Activated T-cell treated with anti-CD3 and anti-CD28 coated beads for 1 hour (primary cell): Measurements from ENCODE around the gene NDOR1.
"Not testable (repeated sequence)": the region's sequence is repeated elsewhere in the genome, so short reads cannot be mapped to it uniquely, and the experiment has no call there.

ENCODE experiments used
- DNase-seq: peaks from one replicate; pipeline ENCODE4 v3.0.0-alpha.2; 2020; ENCODE audit warnings: low read depth

NDOR1 gene

DNA sequence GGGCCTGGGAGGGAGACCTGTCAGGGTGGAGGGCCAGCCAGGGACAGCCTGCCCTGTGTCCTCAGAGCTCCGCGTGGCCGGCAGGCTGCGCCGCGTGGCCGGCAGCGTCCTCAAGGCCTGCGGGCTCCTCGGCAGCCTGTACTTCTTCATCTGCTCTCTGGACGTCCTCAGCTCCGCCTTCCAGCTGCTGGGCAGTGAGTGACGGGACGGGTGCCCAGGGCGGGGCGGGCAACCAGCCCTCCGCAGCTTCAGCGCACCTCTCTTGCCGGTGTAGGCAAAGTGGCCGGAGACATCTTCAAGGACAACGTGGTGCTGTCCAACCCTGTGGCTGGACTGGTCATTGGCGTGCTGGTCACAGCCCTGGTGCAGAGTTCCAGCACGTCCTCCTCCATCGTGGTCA is 27.0 kb downstream of the NDOR1 start:
- DNase-seq: no peak

DNA sequence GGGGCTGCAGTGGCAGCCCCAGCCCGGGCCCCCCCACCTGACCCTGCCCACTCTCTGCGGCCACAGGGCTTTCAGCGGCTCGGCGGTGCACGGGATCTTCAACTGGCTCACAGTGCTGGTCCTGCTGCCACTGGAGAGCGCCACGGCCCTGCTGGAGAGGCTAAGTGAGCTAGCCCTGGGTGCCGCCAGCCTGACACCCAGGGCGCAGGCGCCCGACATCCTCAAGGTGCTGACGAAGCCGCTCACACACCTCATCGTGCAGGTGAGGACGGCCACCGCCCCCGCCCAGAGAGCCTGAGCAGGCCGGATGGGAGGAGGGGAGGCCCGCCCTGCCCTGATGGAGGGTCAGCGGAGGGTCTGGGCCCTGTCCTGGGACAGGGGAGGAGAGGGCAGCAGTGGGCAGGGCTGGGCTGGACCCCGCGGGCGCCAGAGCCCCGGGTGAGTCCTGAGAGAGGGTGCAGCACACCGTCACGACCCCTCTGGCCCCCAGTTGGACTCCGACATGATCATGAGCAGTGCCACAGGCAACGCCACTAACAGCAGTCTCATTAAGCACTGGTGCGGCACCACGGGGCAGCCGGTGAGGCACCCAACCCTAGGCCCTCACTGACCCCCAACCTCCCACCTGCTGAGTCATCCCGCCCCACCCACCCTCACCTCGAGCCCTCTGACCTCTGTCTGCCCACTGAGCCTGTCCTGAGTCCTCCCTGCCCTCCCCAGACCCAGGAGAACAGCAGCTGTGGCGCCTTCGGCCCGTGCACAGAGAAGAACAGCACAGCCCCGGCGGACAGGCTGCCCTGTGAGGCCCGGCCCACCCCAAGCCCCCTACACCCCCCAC is 27.9 kb downstream of the NDOR1 start:
- DNase-seq: no peak

DNA sequence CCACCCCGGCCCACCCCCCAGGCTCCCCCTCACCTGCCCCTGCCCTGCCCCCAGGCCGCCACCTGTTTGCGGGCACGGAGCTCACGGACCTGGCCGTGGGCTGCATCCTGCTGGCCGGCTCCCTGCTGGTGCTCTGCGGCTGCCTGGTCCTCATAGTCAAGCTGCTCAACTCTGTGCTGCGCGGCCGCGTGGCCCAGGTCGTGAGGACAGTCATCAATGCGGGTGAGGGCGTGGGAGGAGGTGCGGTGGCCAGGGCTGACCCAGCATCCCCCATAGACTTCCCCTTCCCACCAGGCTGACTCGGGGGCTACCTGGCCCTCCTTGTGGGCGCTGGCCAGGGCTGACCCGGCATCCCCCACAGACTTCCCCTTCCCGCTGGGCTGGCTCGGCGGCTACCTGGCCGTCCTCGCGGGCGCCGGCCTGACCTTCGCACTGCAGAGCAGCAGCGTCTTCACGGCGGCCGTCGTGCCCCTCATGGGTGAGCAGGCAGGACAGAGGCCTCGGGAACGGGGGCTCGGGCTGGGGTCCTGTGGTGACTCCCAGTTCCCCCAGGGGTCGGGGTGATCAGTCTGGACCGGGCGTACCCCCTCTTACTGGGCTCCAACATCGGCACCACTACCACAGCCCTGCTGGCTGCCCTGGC is 28.7 kb downstream of the NDOR1 start:
- no peak for DNase-seq

DNA sequence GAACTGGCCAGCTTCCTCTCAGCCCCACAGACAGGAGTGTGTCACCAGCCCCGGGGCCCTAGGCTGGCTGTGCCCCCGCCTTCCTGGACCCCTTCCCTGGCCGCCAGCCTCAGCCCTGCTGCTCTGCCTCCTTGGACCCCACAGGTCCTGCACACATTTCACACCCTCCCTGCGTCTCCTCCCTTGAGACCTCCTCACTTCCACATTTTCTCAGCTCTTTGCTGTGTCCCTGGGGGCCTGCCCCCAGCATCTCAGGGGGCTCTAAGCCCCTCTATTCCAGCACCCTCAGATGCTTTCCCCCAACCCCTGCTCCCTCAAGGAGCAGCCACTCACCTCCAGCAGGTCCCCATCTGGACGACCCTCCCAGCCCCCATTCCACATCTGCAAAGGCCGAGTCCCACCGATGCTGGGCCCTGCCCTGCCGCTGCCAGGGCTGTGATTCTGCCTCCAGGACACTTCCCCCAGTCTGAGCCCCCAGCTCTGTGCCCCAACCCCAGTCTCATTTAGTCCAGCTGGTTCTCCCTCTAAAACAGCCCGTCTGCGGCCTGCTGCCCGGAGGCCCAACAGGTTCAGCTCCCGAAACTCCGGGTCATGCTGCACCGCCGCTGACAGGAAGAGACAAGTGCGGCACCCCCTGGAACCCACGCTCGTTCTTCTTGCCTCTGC is 29.4 kb downstream of the NDOR1 start:
- no peak for DNase-seq

DNA sequence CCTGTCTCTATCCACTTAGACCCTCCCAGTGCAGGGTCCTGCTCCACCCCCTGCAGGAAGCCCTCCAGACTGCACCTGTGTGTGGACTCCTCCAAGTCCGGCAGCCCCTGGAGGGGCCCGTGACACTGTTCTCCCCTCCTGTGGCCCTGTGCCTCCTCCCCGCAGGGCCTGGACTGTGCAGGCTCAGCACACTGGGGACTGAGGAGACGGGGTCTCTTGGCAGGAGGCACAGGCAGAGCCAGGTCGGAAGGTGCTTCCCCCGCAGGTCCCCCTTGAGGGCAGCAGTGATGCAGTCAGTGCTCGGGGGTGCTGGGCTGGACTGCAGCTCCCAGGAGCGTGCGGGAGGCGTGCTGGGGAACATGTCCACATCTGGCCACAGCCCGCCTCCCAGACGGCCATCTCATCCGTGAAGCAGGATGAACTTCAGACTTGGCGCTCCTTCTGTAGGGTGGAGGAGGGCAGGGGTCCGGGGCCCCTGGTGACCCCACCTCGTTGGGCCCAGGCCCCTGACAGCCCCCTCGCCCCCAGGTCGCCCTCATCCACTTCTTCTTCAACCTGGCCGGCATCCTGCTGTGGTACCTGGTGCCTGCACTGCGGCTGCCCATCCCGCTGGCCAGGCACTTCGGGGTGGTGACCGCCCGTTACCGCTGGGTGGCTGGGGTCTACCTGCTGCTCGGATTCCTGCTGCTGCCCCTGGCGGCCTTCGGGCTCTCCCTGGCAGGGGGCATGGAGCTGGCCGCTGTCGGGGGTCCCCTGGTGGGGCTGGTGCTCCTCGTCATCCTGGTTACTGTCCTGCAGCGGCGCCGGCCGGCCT is 30.1 kb downstream of the NDOR1 start:
- DNase-seq: no peak

DNA sequence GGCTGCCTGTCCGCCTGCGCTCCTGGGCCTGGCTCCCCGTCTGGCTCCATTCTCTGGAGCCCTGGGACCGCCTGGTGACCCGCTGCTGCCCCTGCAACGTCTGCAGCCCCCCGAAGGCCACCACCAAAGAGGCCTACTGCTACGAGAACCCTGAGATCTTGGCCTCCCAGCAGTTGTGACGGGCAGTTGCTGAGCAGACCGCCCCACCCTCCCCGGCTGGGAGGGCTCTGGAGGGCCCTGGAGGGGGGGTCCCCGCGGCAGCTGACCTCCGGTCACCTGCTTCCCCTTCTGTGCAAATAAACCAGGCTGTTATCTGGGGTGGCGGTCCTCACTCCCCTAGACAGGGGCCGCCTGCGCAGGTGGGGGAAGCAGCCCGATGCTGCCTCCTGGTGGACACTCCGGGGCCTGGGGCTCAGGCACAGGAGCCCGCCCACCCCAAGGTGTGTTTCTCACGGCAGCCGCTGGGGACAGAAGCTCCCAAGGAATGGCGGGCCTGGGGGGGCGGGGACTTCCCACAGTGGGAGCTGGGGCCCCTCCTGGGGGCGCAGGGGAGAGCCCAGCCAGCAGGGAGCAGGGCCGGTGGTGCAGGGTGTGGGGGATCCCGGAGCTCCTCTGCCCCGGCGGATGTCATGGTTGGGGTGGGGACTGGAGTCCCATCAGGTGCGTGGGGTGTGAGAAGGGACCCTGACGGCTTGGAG is 30.9 kb downstream of the NDOR1 start:
- DNase-seq: peak; percentile 90

DNA sequence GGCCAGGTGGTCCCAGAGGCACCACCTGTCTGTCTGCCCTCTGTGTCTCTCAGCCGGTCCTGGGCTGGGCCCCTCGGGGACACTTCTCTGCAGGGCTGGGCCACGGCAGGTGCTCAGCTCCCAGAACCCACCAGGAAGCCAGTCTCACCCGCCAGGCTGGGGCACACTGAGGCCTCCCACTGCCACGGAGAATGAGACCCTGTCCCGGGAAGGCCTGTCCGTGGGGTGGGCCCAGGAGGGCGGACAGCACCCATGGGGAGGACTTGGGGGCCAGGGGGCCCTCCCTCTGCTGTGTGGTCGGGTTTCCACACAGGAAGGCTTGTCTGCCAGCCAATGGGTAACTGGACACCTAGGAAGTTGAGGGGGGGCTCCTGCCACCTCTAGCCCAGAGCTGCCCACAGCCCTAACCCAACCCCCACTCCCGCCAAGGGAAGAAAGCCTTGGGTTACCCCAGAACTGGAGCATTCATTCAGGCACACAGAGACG is 31.5 kb downstream of the NDOR1 start:
- no peak for DNase-seq

DNA sequence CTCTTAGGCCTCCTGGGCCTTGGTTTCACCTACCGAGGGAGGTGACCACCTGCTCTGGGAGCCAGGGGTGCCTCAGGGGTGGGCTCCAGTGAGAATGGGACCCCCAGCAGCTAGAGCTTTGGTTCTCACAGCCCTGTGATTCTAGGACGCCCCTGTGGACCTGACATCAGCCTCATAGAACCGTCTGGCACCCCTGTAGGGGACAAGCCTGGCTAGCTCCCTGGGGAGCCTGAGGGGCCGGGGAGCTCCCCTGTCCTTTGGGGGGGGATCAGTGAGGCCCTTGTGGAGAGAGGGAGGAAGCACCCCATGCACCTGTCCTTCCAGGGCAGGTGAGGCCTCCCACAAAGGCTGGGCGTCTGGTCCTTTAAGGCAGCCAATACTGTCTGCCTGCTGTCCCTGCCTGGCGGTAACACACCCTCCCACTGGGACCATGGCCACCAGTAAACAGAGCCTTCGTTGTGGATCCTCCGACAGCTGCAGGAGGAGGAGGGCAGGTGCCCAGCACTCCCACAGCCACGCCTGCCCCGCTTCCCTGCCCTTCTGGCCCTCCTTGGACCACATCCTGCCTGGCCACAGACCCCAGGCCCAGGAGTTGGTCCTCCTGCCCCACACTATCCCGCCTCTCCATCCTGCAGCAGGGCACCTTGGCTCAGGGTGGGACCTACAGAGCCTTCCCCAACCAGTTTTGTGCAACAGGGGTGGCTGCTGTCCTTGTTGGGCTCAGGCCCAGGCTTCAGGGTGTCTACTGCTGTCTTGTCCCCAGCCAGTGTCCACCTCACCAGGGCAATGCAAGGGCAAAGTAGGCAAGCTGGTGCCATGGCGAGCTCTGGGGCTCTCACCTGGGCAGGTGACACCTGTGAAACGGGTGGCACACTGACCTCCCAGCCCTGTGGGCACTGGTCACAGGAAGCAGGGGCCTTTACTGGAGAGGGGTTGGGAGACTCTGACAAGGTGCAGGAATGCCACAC is 32.5 kb downstream of the NDOR1 start:
- no peak for DNase-seq

DNA sequence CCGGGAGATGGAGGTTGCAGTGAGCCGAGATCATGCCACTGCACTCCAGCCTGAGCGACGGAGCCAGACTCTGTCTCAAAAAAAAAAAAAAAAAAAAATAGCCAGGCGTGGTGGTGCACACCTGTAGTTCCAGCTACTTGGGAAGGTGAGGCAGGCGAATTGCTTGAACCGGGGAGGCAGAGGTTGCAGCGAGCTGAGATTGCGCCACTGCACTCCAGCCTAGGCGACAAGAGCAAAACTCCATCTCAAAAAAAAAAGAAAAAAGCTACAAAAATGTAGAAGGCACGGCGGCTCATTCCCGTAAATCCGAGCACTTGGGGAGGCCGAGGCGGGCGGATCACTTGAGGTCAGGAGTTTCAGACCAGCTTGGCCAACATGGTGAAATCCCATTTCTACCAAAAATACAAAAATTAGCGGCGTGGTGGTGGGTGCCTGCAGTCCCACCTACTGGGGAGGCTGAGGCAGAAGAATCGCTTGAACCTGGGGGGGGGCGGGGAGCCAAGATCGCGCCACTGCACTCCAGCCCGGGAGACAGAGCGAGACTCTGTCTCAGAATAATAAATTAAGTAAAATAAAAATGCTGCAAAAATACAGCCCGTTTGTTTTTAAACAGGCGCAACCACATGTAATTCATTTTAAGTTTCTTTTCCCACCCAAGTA is 34.2 kb downstream of the NDOR1 start:
- not testable (repeated sequence) for DNase-seq

DNA sequence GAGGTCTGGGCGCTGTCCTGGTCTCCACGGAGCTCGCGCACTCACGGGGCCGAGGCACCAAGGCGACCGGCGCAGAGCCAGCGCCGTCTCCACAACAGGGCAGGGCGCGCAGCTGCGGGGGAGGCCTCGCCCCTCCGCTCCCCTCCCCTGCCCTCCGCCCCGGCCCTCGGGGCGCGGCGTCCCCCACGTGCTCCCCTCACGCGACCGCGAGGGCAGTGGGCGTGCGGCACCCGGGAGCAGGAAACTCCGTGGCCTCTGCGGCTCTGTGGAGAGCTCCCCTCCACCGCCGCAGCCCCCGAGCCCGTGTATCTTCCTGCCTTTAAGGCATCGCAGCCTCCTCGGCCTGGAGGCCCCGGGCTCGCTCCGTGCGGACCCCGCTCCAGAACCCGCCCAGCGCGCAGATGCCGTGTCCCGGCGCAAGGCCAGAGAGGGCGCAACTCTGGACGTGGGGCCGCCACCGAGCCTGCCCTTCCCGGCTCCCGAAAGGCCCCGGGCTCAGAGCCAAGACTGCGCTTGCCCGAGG is 34.9 kb downstream of the NDOR1 start:
- peak; percentile 52 for DNase-seq

DNA sequence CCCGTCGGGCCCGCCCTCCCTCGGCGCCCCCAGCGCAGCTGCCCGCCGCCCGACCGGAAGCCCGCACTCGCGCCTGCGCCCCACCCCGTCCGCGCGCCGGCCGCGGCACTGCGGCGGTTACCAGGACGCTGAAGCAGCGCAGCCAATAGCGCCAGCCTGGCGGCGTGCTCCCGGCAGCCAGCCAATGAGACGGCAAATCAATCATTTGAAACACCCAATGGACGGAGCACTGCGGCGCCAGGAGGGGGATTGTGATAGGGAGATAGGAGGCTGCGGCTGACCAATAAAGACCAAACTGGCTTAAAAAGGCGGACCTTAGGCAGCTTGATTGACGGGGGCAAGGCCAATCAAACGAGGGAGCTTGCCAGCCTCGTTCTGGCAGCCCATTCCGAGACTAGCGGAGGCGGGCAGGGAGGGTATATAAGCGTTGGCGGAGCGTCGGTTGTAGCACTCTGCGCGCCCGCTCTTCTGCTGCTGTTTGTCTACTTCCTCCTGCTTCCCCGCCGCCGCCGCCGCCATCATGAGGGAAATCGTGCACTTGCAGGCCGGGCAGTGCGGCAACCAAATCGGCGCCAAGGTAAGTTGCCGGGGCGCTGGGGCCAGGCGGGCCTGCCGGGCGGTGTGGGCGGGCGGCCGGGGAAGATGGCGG is 35.5 kb downstream of the NDOR1 start, which contains the start of gene TUBB4B:
TUBB4B (plus strand) TSS at position 447 of the 649 bp plus-strand sequence; CDS start at position 521, 74 bp downstream.
- DNase-seq: peak; percentile 93

DNA sequence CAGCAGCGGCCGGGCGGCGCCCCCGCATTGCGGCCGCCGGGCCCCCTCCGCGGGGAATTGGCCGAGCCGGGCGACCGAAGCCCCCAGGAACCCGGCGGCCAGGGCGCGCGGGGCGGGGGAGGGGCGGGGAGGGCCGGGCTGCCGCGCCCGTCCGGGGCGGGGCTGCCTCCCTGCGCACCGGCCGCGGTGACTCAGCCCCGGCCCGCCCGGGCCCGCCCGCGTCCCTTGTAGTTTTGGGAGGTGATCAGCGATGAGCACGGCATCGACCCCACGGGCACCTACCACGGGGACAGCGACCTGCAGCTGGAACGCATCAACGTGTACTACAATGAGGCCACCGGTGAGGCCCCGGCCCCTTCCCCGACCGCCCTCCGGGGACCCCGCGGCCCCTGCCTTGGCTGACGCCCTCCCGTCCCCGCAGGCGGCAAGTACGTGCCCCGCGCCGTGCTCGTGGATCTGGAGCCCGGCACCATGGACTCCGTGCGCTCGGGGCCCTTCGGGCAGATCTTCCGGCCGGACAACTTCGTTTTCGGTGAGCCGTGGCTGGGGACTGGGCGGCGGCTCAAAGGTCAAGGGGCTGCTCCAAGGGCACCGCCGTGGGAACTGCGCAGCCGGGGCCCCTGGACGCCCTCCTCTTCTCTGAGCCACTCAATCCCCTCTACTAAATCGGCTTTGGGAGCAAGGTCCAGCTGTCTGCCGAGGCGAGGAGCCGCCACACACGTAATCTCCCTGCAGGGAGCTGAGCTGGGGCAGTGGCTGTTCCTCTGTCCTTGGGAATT is 36.2 kb downstream of the NDOR1 start:
- peak; percentile 65 for DNase-seq

DNA sequence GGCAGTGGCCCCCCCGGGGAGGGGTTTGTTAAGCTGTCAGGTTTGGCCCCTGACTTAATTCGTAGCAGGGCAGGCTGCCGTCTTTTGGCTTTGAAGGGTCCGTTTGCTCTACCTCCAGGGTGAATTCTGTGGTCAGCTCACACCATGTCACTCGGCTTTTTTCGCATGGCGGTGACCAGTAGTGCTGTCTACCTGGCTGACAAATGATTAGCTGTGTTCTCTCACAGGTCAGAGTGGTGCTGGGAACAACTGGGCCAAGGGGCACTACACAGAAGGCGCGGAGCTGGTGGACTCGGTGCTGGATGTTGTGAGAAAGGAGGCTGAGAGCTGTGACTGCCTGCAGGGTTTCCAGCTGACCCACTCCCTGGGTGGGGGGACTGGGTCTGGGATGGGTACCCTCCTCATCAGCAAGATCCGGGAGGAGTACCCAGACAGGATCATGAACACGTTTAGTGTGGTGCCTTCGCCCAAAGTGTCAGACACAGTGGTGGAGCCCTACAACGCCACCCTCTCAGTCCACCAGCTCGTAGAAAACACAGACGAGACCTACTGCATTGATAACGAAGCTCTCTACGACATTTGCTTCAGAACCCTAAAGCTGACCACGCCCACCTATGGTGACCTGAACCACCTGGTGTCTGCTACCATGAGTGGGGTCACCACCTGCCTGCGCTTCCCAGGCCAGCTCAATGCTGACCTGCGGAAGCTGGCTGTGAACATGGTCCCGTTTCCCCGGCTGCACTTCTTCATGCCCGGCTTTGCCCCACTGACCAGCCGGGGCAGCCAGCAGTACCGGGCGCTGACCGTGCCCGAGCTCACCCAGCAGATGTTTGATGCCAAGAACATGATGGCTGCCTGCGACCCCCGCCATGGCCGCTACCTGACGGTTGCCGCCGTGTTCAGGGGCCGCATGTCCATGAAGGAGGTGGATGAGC is 37.0 kb downstream of the NDOR1 start:
- no peak for DNase-seq

DNA sequence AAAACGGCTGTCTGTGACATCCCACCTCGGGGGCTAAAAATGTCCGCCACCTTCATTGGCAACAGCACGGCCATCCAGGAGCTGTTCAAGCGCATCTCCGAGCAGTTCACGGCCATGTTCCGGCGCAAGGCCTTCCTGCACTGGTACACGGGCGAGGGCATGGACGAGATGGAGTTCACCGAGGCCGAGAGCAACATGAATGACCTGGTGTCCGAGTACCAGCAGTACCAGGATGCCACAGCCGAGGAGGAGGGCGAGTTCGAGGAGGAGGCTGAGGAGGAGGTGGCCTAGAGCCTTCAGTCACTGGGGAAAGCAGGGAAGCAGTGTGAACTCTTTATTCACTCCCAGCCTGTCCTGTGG is 37.7 kb downstream of the NDOR1 start:
- not testable (repeated sequence) for DNase-seq

DNA sequence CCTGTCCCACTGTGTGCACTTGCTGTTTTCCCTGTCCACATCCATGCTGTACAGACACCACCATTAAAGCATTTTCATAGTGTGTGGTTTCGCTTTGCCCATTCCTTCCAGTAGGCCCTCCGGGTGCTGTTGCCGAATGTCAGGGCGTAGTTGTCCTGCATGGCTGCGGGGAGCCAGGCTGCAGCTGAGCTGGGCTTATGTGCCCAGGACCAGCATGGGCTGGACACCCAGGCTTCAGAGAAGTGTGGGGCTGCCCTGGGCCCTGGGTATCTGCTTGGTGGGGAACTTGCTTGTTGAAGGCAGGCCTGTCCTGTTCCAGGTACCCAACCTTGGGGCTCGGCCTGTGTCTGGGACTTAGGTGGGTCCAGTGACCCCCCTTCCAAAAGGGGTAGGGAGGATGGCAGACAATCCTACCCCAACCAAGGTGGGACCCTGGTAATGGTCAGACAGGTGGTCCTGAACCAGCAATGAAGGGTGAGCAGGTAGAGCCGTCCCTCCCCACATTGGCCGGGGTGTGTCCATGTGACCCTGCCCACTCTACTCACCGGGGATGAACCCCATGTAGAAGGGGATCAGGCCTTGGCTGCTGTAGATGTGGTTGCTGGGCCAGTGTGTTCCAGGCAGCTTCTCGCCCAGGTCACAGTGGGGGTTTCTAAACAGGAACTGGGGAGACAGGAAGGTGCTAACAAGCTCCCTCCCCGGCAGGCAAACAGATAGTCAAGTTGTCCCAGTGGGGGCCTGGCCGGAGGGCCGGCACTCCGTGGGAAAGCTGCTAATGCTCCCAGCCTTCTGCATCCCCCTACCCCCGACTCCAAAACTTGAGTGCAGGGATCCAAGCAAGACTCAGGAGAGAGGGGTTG is 38.4 kb downstream of the NDOR1 start:
- DNase-seq: no peak
